Liver (tissue), 3 donors: ENCODE results near the gene PGGHG.

ENCODE experiments used
- JUND ChIP-seq, 2 donors: IDR thresholded peaks; 2 replicates each; pipeline ENCODE4 v1.6.1; 2016; ENCODE audit warnings: antibody characterized with exemption in 2 of 2
- RAD21 ChIP-seq, 2 donors: IDR thresholded peaks; 2 replicates each; pipeline ENCODE4 v1.6.1; 2016; ENCODE audit warnings: antibody characterized with exemption in 2 of 2, mild to moderate bottlenecking in 2 of 2
- TF ChIP-seq, protein P1 (sequence below): fragments of 150-350 bp; IDR thresholded peaks from 2 replicates; pipeline ENCODE4 v1.5.1; 2017; ENCODE audit warnings: improper control_type of control experiment, low read depth, low read length; ENCODE audit not compliant: missing input control
- donor health status: healthy.
- donor health status: healthy.

DNA sequence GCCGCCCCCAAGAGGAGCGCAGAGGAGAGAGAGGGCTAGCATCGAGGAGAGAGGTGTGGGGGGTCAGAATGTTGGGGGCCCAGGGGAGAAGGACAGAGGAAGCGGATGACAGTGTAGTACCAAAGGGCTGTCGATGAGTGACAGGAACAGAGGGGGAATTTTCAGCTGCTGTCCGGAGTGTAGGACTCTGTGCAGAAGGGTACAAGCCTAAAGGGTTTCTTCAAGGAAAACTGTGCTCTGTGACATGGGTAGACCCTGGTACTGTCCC, 16.1 kb upstream of the PGGHG start:
- TF ChIP-seq JUND (IDR thresholded peaks at IDR 0.05) = no peak
- TF ChIP-seq RAD21 (IDR thresholded peaks at IDR 0.05) = no peak
- TF ChIP-seq, protein P1, sequence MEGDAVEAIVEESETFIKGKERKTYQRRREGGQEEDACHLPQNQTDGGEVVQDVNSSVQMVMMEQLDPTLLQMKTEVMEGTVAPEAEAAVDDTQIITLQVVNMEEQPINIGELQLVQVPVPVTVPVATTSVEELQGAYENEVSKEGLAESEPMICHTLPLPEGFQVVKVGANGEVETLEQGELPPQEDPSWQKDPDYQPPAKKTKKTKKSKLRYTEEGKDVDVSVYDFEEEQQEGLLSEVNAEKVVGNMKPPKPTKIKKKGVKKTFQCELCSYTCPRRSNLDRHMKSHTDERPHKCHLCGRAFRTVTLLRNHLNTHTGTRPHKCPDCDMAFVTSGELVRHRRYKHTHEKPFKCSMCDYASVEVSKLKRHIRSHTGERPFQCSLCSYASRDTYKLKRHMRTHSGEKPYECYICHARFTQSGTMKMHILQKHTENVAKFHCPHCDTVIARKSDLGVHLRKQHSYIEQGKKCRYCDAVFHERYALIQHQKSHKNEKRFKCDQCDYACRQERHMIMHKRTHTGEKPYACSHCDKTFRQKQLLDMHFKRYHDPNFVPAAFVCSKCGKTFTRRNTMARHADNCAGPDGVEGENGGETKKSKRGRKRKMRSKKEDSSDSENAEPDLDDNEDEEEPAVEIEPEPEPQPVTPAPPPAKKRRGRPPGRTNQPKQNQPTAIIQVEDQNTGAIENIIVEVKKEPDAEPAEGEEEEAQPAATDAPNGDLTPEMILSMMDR = no peak
